H9 (cell line): ENCODE data around the gene ZNF629. TPM values are rescaled to one million over a fixed set of nuclear protein-coding genes. Genes with fewer than 3 reads are reported as not detected.
A peak's percentile ranks its signal among the peaks of the same experiment; 100 is the strongest.

Experiments used
- DNase-seq: peaks from one replicate; pipeline ENCODE4 v3.0.0-alpha.2; 2017
- H2AFZ ChIP-seq: one replicate; pipeline ENCODE4 v1.6.1; 2013; ENCODE audit warnings: mild to moderate bottlenecking, low read length, control low read depth, moderate library complexity
- H2AK5ac ChIP-seq: 2 replicates; pipeline ENCODE4 v1.6.1; 2013; ENCODE audit warnings: low read length, control low read depth, mixed read lengths; ENCODE audit not compliant: insufficient read length
- H2BK120ac ChIP-seq: one replicate; pipeline ENCODE4 v1.6.1; 2013; ENCODE audit warnings: low read depth, mild to moderate bottlenecking, low read length, control low read depth, inconsistent platforms; ENCODE audit not compliant: poor library complexity, severe bottlenecking
- H2BK12ac ChIP-seq: 2 replicates; pipeline ENCODE4 v1.6.1; 2013; ENCODE audit warnings: low read length, control low read depth, mixed read lengths, low read depth; ENCODE audit not compliant: insufficient read length
- H2BK15ac ChIP-seq: 2 replicates; pipeline ENCODE4 v1.6.1; 2013; ENCODE audit warnings: low read depth, low read length, control low read depth
- H2BK20ac ChIP-seq: one replicate; pipeline ENCODE4 v1.6.1; 2013; ENCODE audit warnings: low read depth, mild to moderate bottlenecking, low read length, control low read depth, inconsistent platforms; ENCODE audit not compliant: poor library complexity, severe bottlenecking
- H2BK5ac ChIP-seq: 2 replicates; pipeline ENCODE4 v1.6.1; 2013; ENCODE audit warnings: low read length, control low read depth, mixed read lengths; ENCODE audit not compliant: insufficient read length
- H3K14ac ChIP-seq: 2 replicates; pipeline ENCODE4 v1.6.1; 2013; ENCODE audit warnings: low read length, control low read depth; ENCODE audit not compliant: insufficient read depth
- H3K18ac ChIP-seq: 2 replicates; pipeline ENCODE4 v1.6.1; 2013; ENCODE audit warnings: low read depth, mild to moderate bottlenecking, mixed read lengths, low read length, control low read depth; ENCODE audit not compliant: insufficient read length
- H3K23ac ChIP-seq: 2 replicates; pipeline ENCODE4 v1.6.1; 2013; ENCODE audit warnings: low read length, control low read depth, mixed read lengths, low read depth; ENCODE audit not compliant: insufficient read length
- H3K23me2 ChIP-seq: 2 replicates; pipeline ENCODE4 v1.6.1; 2013; ENCODE audit warnings: low read depth, mild to moderate bottlenecking, mixed read lengths, low read length, control low read depth; ENCODE audit not compliant: insufficient read length, poor library complexity, severe bottlenecking
- H3K27ac ChIP-seq: 2 replicates; pipeline ENCODE4 v1.5.1; 2013; ENCODE audit warnings: low read length, control low read depth, mixed read lengths, low read depth; ENCODE audit not compliant: insufficient read length
- H3K27me3 ChIP-seq: 2 replicates; pipeline ENCODE4 v1.6.1; 2013; ENCODE audit warnings: low read length, control low read depth, inconsistent platforms; ENCODE audit not compliant: insufficient read depth
- H3K4ac ChIP-seq: 2 replicates; pipeline ENCODE4 v1.6.1; 2013; ENCODE audit warnings: low read depth, mild to moderate bottlenecking, control low read depth, inconsistent platforms, low read length, moderate library complexity
- H3K4me1 ChIP-seq: 2 replicates; pipeline ENCODE4 v1.6.1; 2013; ENCODE audit warnings: low read length, control low read depth, inconsistent platforms; ENCODE audit not compliant: insufficient read depth
- H3K4me2 ChIP-seq: 2 replicates; pipeline ENCODE4 v1.6.1; 2013; ENCODE audit warnings: low read length, control low read depth, mixed read lengths; ENCODE audit not compliant: insufficient read length, insufficient read depth
- H3K56ac ChIP-seq: 2 replicates; pipeline ENCODE4 v1.6.1; 2013; ENCODE audit warnings: low read depth, mild to moderate bottlenecking, mixed read lengths, low read length, control low read depth; ENCODE audit not compliant: insufficient read length
- H3K79me1 ChIP-seq: 2 replicates; pipeline ENCODE4 v1.6.1; 2013; ENCODE audit warnings: low read depth, mild to moderate bottlenecking, moderate library complexity, low read length, control low read depth, inconsistent platforms; ENCODE audit not compliant: insufficient read depth, poor library complexity, severe bottlenecking
- H3K79me2 ChIP-seq: 2 replicates; pipeline ENCODE4 v1.6.1; 2013; ENCODE audit warnings: low read length, control low read depth, inconsistent platforms; ENCODE audit not compliant: insufficient read depth
- H3K9ac ChIP-seq: 2 replicates; pipeline ENCODE4 v1.6.1; 2013; ENCODE audit warnings: low read length, control low read depth, mixed read lengths; ENCODE audit not compliant: insufficient read length; ENCODE audit errors: extremely low read depth
- H3K9me3 ChIP-seq: one replicate; pipeline ENCODE4 v1.6.1; 2013; ENCODE audit warnings: low read depth, low read length, inconsistent platforms; ENCODE audit not compliant: control insufficient read depth
- H3T11ph ChIP-seq: one replicate; pipeline ENCODE4 v1.6.1; 2013; ENCODE audit warnings: mild to moderate bottlenecking, low read length, control low read depth, inconsistent platforms
- H4K20me1 ChIP-seq: one replicate; pipeline ENCODE4 v1.6.1; 2013; ENCODE audit not compliant: control insufficient read depth, insufficient read length, insufficient read depth
- H4K5ac ChIP-seq: 2 replicates; pipeline ENCODE4 v1.6.1; 2013; ENCODE audit warnings: low read depth, mild to moderate bottlenecking, mixed read lengths, low read length, control low read depth; ENCODE audit not compliant: insufficient read length
- H4K8ac ChIP-seq: replicated peaks from 2 replicates; pipeline ENCODE4 v1.6.1; 2013; ENCODE audit warnings: low read length, control low read depth, mixed read lengths, low read depth; ENCODE audit not compliant: insufficient read length
- H4K91ac ChIP-seq: 2 replicates; pipeline ENCODE4 v1.6.1; 2013; ENCODE audit warnings: low read depth, mild to moderate bottlenecking, moderate library complexity, mixed read lengths, low read length, control low read depth; ENCODE audit not compliant: insufficient read length
- H3K27ac Mint-ChIP-seq, 3 experiments: 2 replicates in 2 of 3; 3 replicates in 1 of 3; pipeline ENCODE4 v1.8.0; 2020 to 2021; ENCODE audit warnings: mixed read lengths in 3 of 3, mild to moderate bottlenecking in 1 of 3, moderate library complexity in 1 of 3
- H3K27me3 Mint-ChIP-seq: 2 replicates; pipeline ENCODE4 v1.8.0; 2021; ENCODE audit warnings: low read depth, mild to moderate bottlenecking, moderate library complexity, mixed read lengths
- H3K36me3 Mint-ChIP-seq, 3 experiments: 2 replicates in 2 of 3; 3 replicates in 1 of 3; pipeline ENCODE4 v1.8.0; 2020 to 2021; ENCODE audit warnings: low read depth in 3 of 3, mixed read lengths in 3 of 3; ENCODE audit not compliant: insufficient read depth in 1 of 3
- H3K4me1 Mint-ChIP-seq, 2 experiments: 2 replicates each; pipeline ENCODE4 v1.8.0; 2020; ENCODE audit warnings: mixed read lengths in 2 of 2
- H3K4me3 Mint-ChIP-seq, 2 experiments: 2 replicates in 1 of 2; 3 replicates in 1 of 2; pipeline ENCODE4 v1.8.0; 2020 to 2021; ENCODE audit warnings: mild to moderate bottlenecking in 2 of 2, mixed read lengths in 2 of 2, moderate library complexity in 1 of 2
- H3K9me3 Mint-ChIP-seq, 2 experiments: 2 replicates in 1 of 2; 3 replicates in 1 of 2; pipeline ENCODE4 v1.8.0; 2020; ENCODE audit warnings: mild to moderate bottlenecking in 2 of 2, mixed read lengths in 2 of 2, moderate library complexity in 1 of 2
- CTCF ChIP-seq: fragments of 200-600 bp; sonication (generic); conservative IDR thresholded peaks from 3 replicates; pipeline ENCODE4 v1.8.0; 2021; ENCODE audit warnings: antibody characterized with exemption, mild to moderate bottlenecking
- WGBS: extraction: QIAGEN DNeasy Blood & Tissue Kit; methylation state at CpG from one replicate; pipeline ENCODE4 v1.1.7; 2013; ENCODE audit warnings: missing lambda C conversion rate, low lambda C conversion rate, mixed read lengths; ENCODE audit not compliant: insufficient read length; ENCODE audit errors: extremely low coverage; 5-methylcytosine and 5-hydroxymethylcytosine counted together
- total RNA-seq: library from RNA; stranded (reverse); gene quantifications from 2 replicates; pipeline ENCODE4 v1.2.1, GENCODE V29; 2021

ZNF629 gene
- total RNA-seq, 1 experiment from 2014 or later, result 20.0 TPM

GRCh38 chr16:30778549-30779244, 8.3 kb downstream of the ZNF629 start:
- peak overlapping the region in 2 of 3 experiments; percentile 76 to 88; a peak in 6 of 7 replicates for H3K27ac Mint-ChIP-seq
- peak overlapping the region in 1 of 2 experiments; percentile 46; a peak in 2 of 5 replicates for H3K4me3 Mint-ChIP-seq

More at GRCh38 chr16:30778549-30779244, 8.3 kb downstream of the ZNF629 start:
- Histone ChIP-seq H3K23me2 (peaks cover 4% of the 10 kb centered on the region), H3K4ac (no peak overlapping the region), H2AK5ac (no peak overlapping the region), H4K91ac (no peak overlapping the region), H3K27ac (no peak overlapping the region), H4K20me1 (peaks cover 3% of the 10 kb centered on the region), H3T11ph (no peak overlapping the region), H3K79me2 (no peaks in the 10 kb centered on the region), H3K9me3 (no peaks in the 10 kb centered on the region), H3K79me1 (no peaks in the 10 kb centered on the region), H4K5ac (no peak overlapping the region), H2BK12ac (no peak overlapping the region), H4K8ac (no peak overlapping the region), H3K4me1 (no peaks in the 10 kb centered on the region), H2BK5ac (no peak overlapping the region), H3K9ac (no peak overlapping the region), H3K4me2 (no peak overlapping the region), H2BK20ac (no peak overlapping the region), H3K14ac (no peak overlapping the region), H3K56ac (no peak overlapping the region), H2BK120ac (no peak overlapping the region), H3K23ac (no peak overlapping the region), H3K18ac (no peak overlapping the region), H2AFZ (no peak overlapping the region), H3K27me3 (no peaks in the 10 kb centered on the region), H2BK15ac (no peak overlapping the region)
- no CpG with 5 or more reads among the region's 14 CpGs for WGBS
- Mint-ChIP-seq H3K36me3 (peaks cover 12 to 36% (median 23%) of the 10 kb centered on the region in 3 experiments; a peak in 6 of 7 replicates), H3K9me3 (no peaks in the 10 kb centered on the region), H3K27me3 (peaks cover 3% of the 10 kb centered on the region; the same call in 1 of the 2 replicates), H3K4me1 (peaks cover 18 to 24% of the 10 kb centered on the region in 2 experiments)
- no peak for TF ChIP-seq CTCF
- peak; percentile 65 for DNase-seq
